Stimulated activated CD4-positive, alpha-beta T cell treated with anti-CD3 and anti-CD28 coated beads, Interleukin-12 subunit alpha, Interleukin-12 subunit beta, amount 100 ng/mL, for 4 hours (primary cell): Measurements from ENCODE around the gene AGRN.
"Not testable (repeated sequence)": the region's sequence is repeated elsewhere in the genome, so short reads cannot be mapped to it uniquely, and the experiment has no call there.

ENCODE experiments used
- DNase-seq: peaks from one replicate; pipeline ENCODE4 v3.0.0-alpha.2; 2020

The AGRN gene

DNA sequence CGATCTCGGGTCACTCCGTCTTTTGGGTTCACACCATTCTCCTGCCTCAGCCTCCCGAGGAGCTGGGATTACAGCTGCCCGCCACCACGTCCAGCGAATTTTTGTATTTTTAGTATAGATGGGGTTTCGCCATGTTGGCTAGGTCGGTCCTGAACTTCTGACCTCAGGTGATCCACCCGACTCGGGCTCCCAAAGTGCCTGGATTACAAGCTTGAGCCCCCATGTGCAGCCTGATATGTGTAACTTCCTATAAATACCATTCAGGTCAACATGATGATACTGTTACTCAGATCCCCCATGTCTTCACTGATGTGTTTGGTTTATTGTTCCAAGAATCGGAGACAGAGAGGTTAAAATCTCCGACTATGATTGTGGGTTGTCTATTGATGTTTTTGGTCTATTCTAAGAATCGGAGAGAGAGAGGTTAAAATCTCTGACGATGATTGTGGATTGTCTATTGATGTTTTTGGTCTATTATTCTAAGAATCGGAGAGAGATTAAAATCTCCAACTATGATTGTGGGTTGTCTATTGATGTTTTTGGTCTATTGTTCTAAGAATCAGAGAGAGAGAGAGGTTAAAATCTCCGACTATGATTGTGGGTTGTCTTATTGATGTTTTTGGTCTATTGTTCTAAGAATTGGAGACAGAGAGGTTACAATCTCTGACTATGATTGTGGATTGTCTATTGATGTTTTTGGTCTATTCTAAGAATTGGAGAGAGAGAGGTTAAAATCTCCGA is 78.9 kb downstream of the AGRN start:
- no peak for DNase-seq

DNA sequence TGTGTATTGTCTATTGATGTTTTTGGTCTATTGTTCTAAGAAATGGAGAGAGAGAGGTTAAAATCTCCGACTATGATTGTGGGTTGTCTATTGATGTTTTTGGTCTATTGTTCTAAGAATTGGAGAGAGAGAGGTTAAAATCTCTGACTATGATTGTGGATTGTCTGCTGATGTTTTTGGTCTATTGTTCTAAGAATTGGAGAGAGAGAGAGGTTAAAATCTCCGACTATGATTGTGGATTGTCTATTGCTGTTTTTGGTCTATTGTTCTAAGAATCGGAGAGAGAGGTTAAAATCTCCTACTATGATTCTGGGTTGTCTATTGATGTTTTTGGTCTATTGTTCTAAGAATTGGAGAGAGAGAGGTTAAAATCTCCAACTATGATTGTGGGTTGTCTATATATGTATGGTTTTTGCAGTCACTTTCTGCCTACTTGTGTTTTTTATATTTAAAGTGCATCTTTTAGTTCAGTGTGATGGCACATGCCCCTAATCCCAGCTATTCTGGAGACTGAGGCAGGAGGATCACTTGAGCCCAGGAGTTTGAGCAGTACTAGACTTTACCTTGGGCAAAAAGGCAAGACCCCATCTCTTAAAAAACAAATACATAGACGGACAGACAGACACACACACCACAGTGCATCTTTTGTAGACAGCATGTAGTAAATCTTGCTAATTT is 79.7 kb downstream of the AGRN start:
- DNase-seq, result no peak

DNA sequence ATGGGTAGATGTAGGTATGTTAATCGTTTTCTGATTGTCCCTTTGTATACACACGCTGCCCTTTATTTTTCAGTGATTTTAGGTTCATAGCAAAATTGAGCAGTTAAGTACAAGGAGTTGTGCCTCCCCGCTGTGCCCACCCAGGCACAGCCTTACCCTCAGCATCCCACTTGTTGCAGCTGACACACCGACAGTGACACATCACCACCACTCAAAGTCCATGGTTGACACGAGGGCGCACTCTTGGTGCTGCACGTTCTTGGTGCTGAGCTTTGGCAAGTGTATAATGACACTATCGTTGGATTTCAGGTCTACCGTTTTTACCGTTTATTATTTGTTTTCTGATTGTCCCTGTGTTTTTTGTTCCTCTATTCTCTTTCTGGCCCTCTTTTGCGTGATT is 80.4 kb downstream of the AGRN start:
- DNase-seq, result no peak

DNA sequence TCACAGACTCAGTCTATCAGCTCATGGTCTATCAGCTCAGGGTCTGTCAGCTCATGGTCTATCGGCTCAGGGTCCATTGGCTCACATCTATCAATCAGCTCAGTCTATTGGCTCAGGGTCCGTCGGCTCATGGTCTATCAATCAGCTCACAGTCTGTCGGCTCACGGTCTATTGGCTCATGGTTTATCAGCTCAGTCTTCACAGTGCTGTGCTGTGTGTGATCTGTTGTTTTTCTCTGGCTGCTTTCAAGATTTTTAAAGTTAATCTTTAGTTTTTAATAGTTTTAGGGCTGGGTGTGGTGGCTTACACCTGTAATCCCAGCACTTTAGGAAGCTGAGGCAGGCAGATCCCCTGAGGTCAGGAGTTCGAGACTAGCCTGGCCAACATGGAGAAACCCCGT is 81.6 kb downstream of the AGRN start:
- DNase-seq, result no peak

DNA sequence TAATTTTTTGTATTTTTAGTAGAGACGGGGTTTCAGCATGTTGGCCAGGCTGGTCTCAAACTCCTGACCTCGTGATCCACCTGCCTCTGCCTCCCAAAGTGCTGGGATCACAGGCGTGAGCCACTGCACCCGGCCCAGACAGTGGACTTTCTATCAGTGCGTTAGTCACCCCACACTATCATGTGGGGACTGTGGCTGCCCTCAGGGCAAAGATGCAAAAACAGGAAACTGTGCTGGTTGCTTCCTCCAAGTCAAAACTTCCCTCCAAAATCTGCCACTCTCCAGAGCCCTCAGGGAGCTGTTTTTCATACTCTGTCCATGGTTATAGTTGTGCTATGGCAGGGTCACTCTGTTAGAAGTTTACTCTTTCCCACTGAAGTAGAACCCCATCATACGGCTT is 84.2 kb downstream of the AGRN start:
- not testable (repeated sequence) for DNase-seq
